GM13977 (cell line): Measurements from ENCODE around the gene TNFRSF6B.

ENCODE experiments used
- DNase-seq: peaks from one replicate; pipeline ENCODE4 v3.0.0; 2012; ENCODE audit warnings: low spot score
- in situ Hi-C: fragments of 300-500 bp; cut with MboI; formaldehyde crosslinking; loops from one replicate; pipeline ENCODE4 v1.12.0; 2022; ENCODE audit warnings: low sequenced_read_pairs, low pct_unique_long_range_greater_than_20kb, mixed read lengths, inconsistent platforms; ENCODE audit not compliant: unreplicated experiment
- TF ChIP-seq, protein P1 (sequence below): IDR thresholded peaks from 2 replicates; pipeline ENCODE4 v1.5.1; 2012; ENCODE audit warnings: mild to moderate bottlenecking, control low read depth; ENCODE audit not compliant: insufficient read depth; ENCODE audit errors: extremely low read depth, missing control alignments

The TNFRSF6B gene

DNA sequence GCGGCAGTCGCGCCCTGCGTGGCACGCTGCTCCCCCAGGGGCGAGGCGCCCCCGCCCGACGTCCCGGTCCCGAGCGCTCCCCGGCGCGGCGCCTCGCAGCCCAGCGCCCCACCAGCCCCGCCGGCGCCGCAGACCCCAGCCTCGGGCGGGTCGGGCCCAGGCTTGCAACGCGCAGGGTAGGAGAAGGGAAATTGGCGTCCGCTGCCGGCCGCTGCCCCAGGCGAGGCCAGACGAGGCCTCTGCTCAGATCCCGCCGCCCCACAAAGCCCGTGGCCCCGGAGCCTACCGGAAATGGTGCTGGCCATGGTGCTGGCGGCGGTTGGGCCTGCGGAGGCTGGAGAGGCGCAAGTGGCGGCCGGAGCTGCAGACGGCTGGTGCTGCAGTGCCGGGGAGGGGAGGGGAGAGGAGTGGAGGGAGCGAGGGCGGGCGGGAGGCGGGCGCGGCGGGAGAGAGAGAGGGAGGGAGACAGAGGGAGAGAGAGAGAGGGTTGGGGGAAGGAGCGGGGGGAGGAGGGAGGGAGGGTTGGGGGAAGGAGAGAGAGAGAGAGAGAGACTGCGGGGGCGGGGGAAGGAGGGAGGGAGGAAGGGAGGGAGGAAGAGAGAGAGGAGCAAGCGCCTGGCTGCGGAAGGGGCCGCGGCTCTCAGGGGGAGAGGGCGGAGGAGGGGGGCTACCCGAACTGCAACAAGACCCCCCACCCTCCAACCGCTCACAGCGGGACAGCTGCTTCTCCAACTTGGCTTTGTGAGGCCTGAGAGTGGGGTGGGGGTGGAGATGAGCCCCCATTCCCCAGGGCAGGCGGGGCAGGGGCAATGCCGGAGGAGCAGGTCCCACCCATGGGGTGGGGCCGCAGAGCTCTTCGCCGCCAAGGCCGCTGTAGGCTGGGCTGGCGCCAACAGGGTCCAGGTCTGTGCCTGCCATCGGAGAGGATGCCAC is 43.1 kb upstream of the TNFRSF6B start, which contains the start of gene STMN3:
STMN3 (minus strand) TSS at position 384 of the 933 bp plus-strand sequence; CDS start at position 305, 79 bp downstream.
- TF ChIP-seq, protein P1, sequence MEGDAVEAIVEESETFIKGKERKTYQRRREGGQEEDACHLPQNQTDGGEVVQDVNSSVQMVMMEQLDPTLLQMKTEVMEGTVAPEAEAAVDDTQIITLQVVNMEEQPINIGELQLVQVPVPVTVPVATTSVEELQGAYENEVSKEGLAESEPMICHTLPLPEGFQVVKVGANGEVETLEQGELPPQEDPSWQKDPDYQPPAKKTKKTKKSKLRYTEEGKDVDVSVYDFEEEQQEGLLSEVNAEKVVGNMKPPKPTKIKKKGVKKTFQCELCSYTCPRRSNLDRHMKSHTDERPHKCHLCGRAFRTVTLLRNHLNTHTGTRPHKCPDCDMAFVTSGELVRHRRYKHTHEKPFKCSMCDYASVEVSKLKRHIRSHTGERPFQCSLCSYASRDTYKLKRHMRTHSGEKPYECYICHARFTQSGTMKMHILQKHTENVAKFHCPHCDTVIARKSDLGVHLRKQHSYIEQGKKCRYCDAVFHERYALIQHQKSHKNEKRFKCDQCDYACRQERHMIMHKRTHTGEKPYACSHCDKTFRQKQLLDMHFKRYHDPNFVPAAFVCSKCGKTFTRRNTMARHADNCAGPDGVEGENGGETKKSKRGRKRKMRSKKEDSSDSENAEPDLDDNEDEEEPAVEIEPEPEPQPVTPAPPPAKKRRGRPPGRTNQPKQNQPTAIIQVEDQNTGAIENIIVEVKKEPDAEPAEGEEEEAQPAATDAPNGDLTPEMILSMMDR: no peak
- DNase-seq: peak; percentile 88
- in situ Hi-C loops: no loop called here

DNA sequence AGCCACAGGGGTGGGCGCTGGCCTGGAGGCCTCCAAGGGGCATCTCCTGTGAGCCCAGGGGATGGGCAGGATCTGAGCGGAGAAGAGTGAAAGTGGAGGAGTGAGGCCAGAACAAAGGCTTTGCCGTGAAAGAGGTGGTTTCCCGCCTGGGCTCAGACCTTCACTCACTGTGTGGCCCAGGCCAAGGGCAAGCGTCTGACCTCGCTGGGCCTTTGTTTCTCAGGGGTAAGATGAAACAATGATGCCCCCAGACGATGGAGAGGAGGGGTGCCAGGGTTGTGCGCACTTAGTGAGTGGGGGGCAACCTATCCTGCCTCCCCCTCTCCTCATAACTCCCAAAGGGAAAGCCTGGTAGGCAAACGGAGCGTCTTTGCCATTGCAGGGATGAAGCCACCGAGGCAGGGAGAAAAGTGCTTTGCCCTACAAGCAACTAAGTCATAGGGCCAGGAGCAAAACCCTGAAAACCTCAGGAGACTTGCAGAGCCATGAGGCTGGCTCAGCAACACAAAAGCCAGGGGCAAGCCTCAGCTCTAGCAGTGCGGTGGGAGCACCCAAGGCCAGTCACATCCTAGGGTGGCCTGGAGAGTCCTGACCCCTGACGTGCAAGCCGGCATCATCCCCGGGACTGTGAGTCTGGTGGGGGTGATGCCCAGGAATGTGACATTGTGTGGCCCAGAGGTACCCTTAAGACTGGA is 42.3 kb upstream of the TNFRSF6B start:
- TF ChIP-seq, protein P1: no peak
- DNase-seq: no peak
- in situ Hi-C loops: no loop called here

DNA sequence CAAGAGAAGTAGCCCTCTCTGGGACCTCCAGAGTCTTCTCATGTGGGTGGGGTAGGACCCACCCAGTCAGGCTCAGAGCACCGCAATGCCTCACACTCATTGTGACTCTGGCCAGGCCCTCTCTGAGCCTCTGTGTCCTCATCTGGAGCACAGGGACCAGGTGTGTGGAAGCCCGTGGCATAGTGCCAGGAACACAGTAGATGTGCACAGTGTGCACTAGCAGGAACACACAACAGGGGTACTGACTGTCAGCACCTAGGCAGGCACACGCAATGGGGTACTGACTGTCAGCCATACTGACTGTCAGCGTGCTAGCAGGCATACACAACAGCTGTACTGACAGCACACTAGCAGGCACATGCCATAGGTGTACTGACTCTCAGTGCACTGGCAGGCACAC is 41.2 kb upstream of the TNFRSF6B start:
- TF ChIP-seq, protein P1: no peak
- in situ Hi-C loops: no loop called here

DNA sequence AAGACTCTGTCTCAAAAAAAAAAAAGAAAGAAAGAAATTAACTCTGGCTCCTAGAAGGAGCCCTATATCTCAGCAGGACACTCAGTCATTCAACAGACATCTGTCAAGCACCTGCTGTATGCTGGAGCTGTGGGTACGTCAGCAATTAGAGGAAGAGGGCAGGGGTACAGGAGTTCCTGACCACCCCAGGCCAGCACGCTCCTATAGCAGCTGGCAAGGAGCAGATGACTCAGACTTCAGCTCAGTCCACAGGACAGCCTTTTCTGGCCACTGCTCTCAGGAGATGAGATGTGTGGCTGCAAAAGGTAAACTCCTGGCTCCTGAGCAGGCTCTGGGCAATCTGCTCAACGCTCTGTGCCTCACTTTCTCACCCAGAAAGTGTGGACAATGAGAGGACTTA is 40.0 kb upstream of the TNFRSF6B start:
- no peak for DNase-seq
- TF ChIP-seq, protein P1: no peak
- in situ Hi-C loops: no loop called here

More for the DNA sequence above, 41.2 kb upstream of the TNFRSF6B start:
- no peak for DNase-seq

DNA sequence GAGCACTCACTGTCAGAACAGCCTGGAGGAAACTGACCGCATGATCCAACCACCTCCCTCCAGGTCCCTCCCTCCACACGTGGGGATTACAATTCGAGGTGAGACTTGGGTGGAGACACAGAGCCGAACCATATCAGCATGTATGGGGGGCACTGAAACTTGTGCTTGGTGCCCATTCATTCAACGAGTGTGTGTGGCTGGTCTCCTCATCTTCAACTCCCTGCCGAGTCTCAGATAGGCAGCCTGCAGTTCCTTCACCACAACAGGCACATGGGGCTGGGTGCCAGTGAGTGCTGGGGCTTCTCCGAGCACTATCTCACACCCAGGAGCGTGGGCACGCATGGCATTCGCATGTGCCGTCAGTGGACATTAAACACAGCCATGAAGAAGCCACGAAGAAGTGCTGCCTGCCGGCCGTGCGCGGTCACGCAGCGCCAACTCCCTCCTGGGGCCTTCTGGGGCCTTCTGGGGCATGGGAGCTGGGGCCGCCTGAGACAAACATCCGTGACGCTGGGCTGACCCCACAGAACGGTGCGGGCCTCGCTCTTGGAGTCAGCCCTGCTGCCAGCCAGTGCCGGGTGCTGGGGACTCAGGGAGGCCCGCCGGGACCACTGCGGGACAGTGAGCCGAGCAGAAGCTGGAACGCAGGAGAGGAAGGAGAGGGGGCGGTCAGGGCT is 39.1 kb upstream of the TNFRSF6B start:
- DNase-seq: no peak
- in situ Hi-C loops: no loop called here
- TF ChIP-seq, protein P1: no peak
